Measurements from ENCODE around the gene ADAMTS17. TPM values are rescaled to one million over a fixed set of nuclear protein-coding genes. Genes with fewer than 3 reads are reported as not detected.
A peak's percentile ranks its signal among the peaks of the same experiment; 100 is the strongest.

ADAMTS17 gene
- total RNA-seq, 1 experiment from 2014 or later, result 7.7 TPM

- POLR2A ChIA-PET, result interaction anchor here (0.6 to 1.5 kb wide), 6 partner anchors 20 to 899 kb away, joined by 3 to 9 read pairs (median 4); partner anchors contain the start of gene ADAMTS17
These were observed 41.7 kb upstream of the ADAMTS17 start for GRCh38 chr15:100383302-100384107.

DNA sequence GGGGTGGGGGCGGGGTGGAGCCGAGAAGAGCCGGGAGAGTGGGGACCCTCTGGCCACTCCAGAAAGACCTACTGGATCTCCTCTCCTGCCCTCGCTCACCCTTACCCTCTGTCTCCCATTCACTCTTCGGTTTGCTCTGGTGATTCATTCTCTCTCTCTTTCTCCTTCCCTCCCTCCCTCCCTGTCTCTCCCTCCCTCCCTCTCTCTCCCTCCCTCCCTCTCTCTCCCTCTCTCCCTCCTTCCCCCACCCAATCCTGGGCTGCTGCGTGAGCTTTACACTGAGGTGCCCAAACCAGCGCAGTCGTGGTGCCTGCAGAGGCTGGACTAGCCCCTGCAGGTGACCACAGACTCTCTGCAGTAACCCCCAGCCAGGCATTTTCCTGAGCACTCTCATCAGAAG is 32.2 kb upstream of the ADAMTS17 start:
- CTCF ChIA-PET, result interaction anchor here (0.7 to 1.4 kb wide), 2 partner anchors 18 to 463 kb away, joined by 3 read pairs; no protein-coding TSS in a partner anchor
- intact Hi-C loops (cut with micrococcal nuclease), result no loop called here
- no peak overlapping the region for H3K4me3 Mint-ChIP-seq (ENCODE audit: unreplicated experiment)
- POLR2A ChIA-PET, result no interaction called here
- peaks cover 19% of the 10 kb centered on the region for H3K27me3 Mint-ChIP-seq (ENCODE audit: insufficient read depth, unreplicated experiment)
- H3K27ac Mint-ChIP-seq (ENCODE audit: low read depth, unreplicated experiment), result no peak overlapping the region
- TF ChIP-seq, protein P1, sequence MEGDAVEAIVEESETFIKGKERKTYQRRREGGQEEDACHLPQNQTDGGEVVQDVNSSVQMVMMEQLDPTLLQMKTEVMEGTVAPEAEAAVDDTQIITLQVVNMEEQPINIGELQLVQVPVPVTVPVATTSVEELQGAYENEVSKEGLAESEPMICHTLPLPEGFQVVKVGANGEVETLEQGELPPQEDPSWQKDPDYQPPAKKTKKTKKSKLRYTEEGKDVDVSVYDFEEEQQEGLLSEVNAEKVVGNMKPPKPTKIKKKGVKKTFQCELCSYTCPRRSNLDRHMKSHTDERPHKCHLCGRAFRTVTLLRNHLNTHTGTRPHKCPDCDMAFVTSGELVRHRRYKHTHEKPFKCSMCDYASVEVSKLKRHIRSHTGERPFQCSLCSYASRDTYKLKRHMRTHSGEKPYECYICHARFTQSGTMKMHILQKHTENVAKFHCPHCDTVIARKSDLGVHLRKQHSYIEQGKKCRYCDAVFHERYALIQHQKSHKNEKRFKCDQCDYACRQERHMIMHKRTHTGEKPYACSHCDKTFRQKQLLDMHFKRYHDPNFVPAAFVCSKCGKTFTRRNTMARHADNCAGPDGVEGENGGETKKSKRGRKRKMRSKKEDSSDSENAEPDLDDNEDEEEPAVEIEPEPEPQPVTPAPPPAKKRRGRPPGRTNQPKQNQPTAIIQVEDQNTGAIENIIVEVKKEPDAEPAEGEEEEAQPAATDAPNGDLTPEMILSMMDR (IDR thresholded peaks at IDR 0.05; ENCODE audit: unreplicated experiment), result no peak
- H3K36me3 Mint-ChIP-seq (ENCODE audit: insufficient read depth, unreplicated experiment), result no peaks in the 10 kb centered on the region
- H3K9me3 Mint-ChIP-seq (ENCODE audit: unreplicated experiment), result no peaks in the 10 kb centered on the region
- no peaks in the 10 kb centered on the region for H3K4me1 Mint-ChIP-seq (ENCODE audit: insufficient read depth, unreplicated experiment)
- no peak for DNase-seq (ENCODE audit: unreplicated experiment)
- no TSS peak for BruUV-seq (replicated peaks)

More at GRCh38 chr15:100383302-100384107, 41.7 kb upstream of the ADAMTS17 start:
- peaks cover 8% of the 10 kb centered on the region for H3K9me3 Mint-ChIP-seq (ENCODE audit: unreplicated experiment)
- CTCF ChIA-PET, result interaction anchor here (0.5 to 11.7 kb wide), 21 partner anchors 9 to 1112 kb away, joined by 3 to 213 read pairs (median 3); partner anchors contain the start of gene ADAMTS17
- intact Hi-C loops (cut with micrococcal nuclease), result loop anchor here (1.0 to 2.0 kb wide), 2 partner anchors 33 to 455 kb away; no protein-coding TSS in a partner anchor
- TF ChIP-seq, protein P1 (IDR thresholded peaks at IDR 0.05; ENCODE audit: unreplicated experiment), result peak; percentile 60
- peak; percentile 50 for DNase-seq (ENCODE audit: unreplicated experiment)
- H3K27me3 Mint-ChIP-seq (ENCODE audit: insufficient read depth, unreplicated experiment), result no peaks in the 10 kb centered on the region
- no peak overlapping the region for H3K27ac Mint-ChIP-seq (ENCODE audit: low read depth, unreplicated experiment)
- no peaks in the 10 kb centered on the region for H3K36me3 Mint-ChIP-seq (ENCODE audit: insufficient read depth, unreplicated experiment)
- no TSS peak for BruUV-seq (replicated peaks)
- peaks cover 5% of the 10 kb centered on the region for H3K4me1 Mint-ChIP-seq (ENCODE audit: insufficient read depth, unreplicated experiment)
- H3K4me3 Mint-ChIP-seq (ENCODE audit: unreplicated experiment), result no peak overlapping the region

DNA sequence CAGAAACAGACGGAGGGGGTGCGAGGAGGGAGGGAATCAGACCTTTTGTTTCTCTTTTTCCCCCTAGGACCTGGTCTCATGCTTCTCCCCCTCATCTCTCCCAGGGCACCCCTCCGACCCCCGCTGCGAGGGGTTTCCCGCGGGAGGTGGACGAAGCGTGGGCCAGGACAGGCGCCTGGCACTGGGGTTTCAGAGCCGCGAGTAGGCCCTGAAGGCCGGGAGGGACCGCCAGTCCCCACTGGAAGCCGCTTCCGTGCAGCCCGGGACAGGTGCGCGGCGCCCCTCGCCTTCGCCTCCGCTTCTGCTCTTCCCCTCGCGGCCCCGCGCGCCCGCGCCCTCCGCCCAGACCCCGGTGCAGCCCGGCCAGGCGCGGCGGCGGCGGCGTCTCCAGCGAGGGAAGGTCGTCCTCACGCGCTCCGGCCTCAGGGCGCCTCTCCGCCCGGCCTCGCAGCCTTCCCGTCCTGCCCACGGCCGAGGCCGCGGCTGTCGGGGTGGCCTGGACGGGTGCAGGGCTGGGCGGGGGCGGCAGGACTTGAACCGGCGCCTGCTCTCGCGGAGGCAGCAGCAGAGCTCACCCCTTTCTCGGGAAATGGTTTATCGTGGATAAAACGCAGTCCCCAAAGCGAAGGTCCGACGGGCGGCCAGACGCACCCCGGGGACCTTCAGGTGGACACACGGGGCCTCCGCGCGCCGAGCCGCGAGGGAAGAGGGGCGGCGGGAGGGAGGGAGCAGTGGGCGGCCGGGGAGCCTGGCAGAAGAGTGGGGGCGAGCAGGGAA is 31.5 kb upstream of the ADAMTS17 start:
- Mint-ChIP-seq H3K36me3 (ENCODE audit: insufficient read depth, unreplicated experiment) (no peaks in the 10 kb centered on the region), H3K9me3 (ENCODE audit: unreplicated experiment) (no peaks in the 10 kb centered on the region), H3K27me3 (ENCODE audit: insufficient read depth, unreplicated experiment) (peaks cover 19% of the 10 kb centered on the region), H3K27ac (ENCODE audit: low read depth, unreplicated experiment) (no peak overlapping the region), H3K4me3 (ENCODE audit: unreplicated experiment) (no peak overlapping the region), H3K4me1 (ENCODE audit: insufficient read depth, unreplicated experiment) (no peaks in the 10 kb centered on the region)
- ChIA-PET POLR2A (no interaction called here), CTCF (interaction anchor here (0.7 to 1.2 kb wide), 2 partner anchors 10 to 463 kb away, joined by 3 read pairs; no protein-coding TSS in a partner anchor)
- TF ChIP-seq, protein P1 (IDR thresholded peaks at IDR 0.05; ENCODE audit: unreplicated experiment), result no peak
- DNase-seq (ENCODE audit: unreplicated experiment), result no peak
- no TSS peak for BruUV-seq (replicated peaks)
- intact Hi-C loops (cut with micrococcal nuclease), result no loop called here

GRCh38 chr15:100372739-100373119 is 31.0 kb upstream of the ADAMTS17 start:
- CTCF ChIA-PET, result interaction anchor here (1.2 kb wide), 1 partner anchor 11 kb away, joined by 3 read pairs; no protein-coding TSS in a partner anchor

More at GRCh38 chr15:100372739-100373119, 31.0 kb upstream of the ADAMTS17 start:
- no TSS peak for BruUV-seq (replicated peaks)
- no peaks in the 10 kb centered on the region for H3K36me3 Mint-ChIP-seq (ENCODE audit: insufficient read depth, unreplicated experiment)
- H3K4me1 Mint-ChIP-seq (ENCODE audit: insufficient read depth, unreplicated experiment), result no peaks in the 10 kb centered on the region
- peaks cover 19% of the 10 kb centered on the region for H3K27me3 Mint-ChIP-seq (ENCODE audit: insufficient read depth, unreplicated experiment)
- no peak overlapping the region for H3K27ac Mint-ChIP-seq (ENCODE audit: low read depth, unreplicated experiment)
- no peak overlapping the region for H3K4me3 Mint-ChIP-seq (ENCODE audit: unreplicated experiment)
- DNase-seq (ENCODE audit: unreplicated experiment), result no peak
- intact Hi-C loops (cut with micrococcal nuclease), result no loop called here
- POLR2A ChIA-PET, result interaction anchor here (0.7 kb wide), 1 partner anchor 23 kb away, joined by 3 read pairs; no protein-coding TSS in a partner anchor
- TF ChIP-seq, protein P1 (IDR thresholded peaks at IDR 0.05; ENCODE audit: unreplicated experiment), result no peak
- H3K9me3 Mint-ChIP-seq (ENCODE audit: unreplicated experiment), result no peaks in the 10 kb centered on the region

Measured in MCF 10A (cell line).